ENCODE data around the gene DLG5. TPM values are rescaled to one million over a fixed set of nuclear protein-coding genes. Genes with fewer than 3 reads are reported as not detected.

Gene DLG5
- total RNA-seq, 1 donor from 2014 or later, result 1.1 TPM

DNA sequence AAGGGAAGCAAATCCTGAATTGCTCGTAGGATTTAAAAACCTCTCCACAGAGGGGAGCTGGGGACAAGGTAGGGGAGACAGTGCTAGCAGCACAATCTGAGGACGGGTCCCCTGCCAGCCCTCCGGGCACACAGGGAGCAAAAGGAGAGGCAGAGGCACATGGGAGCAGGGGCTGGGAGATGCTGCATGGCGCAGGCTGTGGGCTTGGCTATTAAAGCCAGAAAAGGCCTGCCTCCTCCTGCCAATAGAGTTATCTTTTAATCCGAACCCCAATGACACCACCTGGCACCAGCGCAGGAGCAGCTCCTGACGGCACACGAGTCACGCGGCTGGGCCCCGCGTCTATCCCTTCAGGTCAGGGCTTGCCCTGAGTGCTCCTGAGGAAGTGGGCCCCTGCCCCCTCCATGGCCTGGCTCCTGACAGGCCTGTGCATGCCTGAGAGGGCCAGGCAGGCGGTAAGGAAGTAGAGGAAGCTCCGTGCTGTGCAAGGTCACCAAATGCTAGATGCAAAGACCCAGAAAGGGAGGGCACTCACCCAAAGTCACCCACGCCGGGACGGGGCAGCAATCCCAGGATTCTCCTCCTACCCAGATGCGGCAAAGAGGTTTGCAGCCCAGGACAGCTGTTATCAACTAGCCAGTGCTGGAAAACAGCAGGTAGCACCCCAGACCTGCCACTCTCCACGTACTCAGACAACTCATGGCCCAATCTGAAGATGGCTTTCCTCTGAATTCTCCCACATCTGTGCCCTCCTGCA lies 28.1 kb downstream of the DLG5 start:
- ChIA-PET POLR2A (no interaction called here), CTCF (no interaction called here)
- Mint-ChIP-seq H3K4me1 (no peaks in the 10 kb centered on the region), H3K36me3 (ENCODE audit: low read depth) (no peaks in the 10 kb centered on the region), H3K9me3 (no peaks in the 10 kb centered on the region), H3K27ac (no peak overlapping the region), H3K27me3 (peaks cover 10% of the 10 kb centered on the region), H3K4me3 (no peak overlapping the region)
- no peak for ATAC-seq (ENCODE audit: low read depth)
- no peak for DNase-seq
- intact Hi-C loops (cut with micrococcal nuclease), result no loop called here
- TF ChIP-seq, protein P1, sequence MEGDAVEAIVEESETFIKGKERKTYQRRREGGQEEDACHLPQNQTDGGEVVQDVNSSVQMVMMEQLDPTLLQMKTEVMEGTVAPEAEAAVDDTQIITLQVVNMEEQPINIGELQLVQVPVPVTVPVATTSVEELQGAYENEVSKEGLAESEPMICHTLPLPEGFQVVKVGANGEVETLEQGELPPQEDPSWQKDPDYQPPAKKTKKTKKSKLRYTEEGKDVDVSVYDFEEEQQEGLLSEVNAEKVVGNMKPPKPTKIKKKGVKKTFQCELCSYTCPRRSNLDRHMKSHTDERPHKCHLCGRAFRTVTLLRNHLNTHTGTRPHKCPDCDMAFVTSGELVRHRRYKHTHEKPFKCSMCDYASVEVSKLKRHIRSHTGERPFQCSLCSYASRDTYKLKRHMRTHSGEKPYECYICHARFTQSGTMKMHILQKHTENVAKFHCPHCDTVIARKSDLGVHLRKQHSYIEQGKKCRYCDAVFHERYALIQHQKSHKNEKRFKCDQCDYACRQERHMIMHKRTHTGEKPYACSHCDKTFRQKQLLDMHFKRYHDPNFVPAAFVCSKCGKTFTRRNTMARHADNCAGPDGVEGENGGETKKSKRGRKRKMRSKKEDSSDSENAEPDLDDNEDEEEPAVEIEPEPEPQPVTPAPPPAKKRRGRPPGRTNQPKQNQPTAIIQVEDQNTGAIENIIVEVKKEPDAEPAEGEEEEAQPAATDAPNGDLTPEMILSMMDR (IDR thresholded peaks at IDR 0.05), result no peak

DNA sequence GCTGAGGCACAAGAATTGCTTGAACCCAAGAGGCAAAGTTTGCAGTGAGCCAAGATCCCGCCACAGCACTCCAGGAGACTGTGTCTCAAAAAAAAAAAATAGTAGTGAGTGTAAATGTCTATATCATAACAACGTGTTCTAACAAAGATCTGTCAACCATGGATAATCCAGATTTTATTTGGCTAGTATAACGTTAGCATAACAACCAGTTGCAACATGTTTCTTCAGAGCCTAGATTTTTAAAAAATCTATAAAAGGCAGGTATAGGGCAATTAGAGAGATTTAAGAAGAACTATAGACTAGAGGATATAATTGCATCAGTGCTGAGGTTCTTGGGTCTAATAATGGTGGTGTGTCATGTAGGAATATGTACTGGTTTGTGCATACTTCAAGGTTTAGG lies 30.5 kb downstream of the DLG5 start:
- Mint-ChIP-seq H3K9me3 (no peaks in the 10 kb centered on the region), H3K27me3 (peaks cover 10% of the 10 kb centered on the region), H3K4me1 (no peaks in the 10 kb centered on the region), H3K4me3 (no peak overlapping the region), H3K36me3 (ENCODE audit: low read depth) (no peaks in the 10 kb centered on the region), H3K27ac (no peak overlapping the region)
- TF ChIP-seq, protein P1 (IDR thresholded peaks at IDR 0.05), result no peak
- ChIA-PET CTCF (no interaction called here), POLR2A (no interaction called here)
- DNase-seq (no peak), ATAC-seq (ENCODE audit: low read depth) (no peak)
- intact Hi-C loops (cut with micrococcal nuclease), result no loop called here

DNA sequence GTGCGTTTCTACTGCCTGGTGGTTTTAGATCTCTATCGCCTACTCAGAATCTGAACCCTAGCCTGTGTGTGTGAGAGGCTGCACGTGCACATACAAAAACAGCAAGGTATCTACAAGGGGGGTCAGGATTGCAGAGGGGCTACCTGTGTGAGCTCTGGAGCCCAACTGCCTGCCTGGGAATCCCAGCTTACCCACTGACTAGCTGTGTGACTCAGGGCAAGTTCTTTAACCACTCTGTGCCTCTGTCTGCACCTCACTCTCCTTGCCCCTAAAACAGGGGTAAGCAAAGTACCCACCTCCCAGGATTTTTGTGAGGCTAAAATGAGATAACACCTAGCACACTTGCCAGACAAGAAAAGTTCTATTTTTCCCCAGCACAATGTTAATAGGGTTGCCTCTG lies 32.5 kb downstream of the DLG5 start:
- peaks cover 6% of the 10 kb centered on the region for H3K27me3 Mint-ChIP-seq
- no peaks in the 10 kb centered on the region for H3K9me3 Mint-ChIP-seq
- ATAC-seq (ENCODE audit: low read depth), result no peak
- ChIA-PET CTCF (no interaction called here), POLR2A (no interaction called here)
- no peaks in the 10 kb centered on the region for H3K36me3 Mint-ChIP-seq (ENCODE audit: low read depth)
- H3K4me3 Mint-ChIP-seq, result no peak overlapping the region
- intact Hi-C loops (cut with micrococcal nuclease), result no loop called here
- H3K27ac Mint-ChIP-seq, result no peak overlapping the region
- no peak for DNase-seq
- TF ChIP-seq, protein P1 (IDR thresholded peaks at IDR 0.05), result no peak
- H3K4me1 Mint-ChIP-seq, result no peaks in the 10 kb centered on the region

DNA sequence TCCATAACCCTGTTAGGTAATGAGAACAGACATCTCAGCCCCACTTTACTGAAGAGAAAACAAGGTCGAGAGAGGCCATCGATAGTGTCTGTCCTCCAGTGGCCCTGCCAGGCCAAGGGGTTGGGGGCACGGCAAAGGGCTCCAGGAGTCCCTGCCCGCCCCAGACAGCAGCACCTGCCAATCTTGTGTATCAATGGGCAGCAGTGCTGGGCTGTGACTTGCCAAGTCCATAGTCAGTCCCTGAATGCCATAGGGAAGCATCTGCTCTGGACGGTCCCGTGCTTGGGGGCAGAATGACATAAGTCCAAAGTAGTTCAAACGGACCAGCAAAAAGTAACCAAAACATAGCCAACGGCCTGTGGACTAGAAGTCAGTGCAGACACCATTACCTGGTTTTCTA lies 33.2 kb downstream of the DLG5 start:
- Mint-ChIP-seq H3K36me3 (ENCODE audit: low read depth) (no peaks in the 10 kb centered on the region), H3K9me3 (no peaks in the 10 kb centered on the region), H3K4me3 (no peak overlapping the region), H3K27me3 (peaks cover 6% of the 10 kb centered on the region), H3K27ac (no peak overlapping the region), H3K4me1 (no peaks in the 10 kb centered on the region)
- CTCF ChIA-PET, result no interaction called here
- TF ChIP-seq, protein P1 (IDR thresholded peaks at IDR 0.05), result no peak
- DNase-seq (no peak), ATAC-seq (ENCODE audit: low read depth) (no peak)
- intact Hi-C loops (cut with micrococcal nuclease), result no loop called here
- POLR2A ChIA-PET, result no interaction called here

DNA sequence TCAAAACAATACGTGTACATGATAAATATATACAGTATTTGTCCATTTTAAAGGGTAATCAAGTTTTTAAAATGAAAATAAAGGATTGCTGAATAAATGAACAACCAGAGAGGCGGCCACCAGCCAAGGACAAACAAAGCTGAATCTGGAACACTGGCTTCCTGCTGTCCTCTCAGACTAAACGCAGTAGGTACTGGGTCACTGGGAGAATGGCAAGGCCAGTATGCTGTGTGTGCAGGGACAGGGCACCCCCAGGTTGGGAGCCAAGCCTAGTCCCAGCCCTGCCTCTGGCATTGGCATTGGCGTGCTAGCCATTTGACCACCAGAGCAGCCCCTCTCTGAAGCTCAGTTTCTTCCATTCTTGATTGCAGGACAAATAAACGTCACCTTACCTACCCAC lies 33.8 kb downstream of the DLG5 start:
- intact Hi-C loops (cut with micrococcal nuclease), result no loop called here
- no peak overlapping the region for H3K27ac Mint-ChIP-seq
- no peaks in the 10 kb centered on the region for H3K9me3 Mint-ChIP-seq
- H3K4me3 Mint-ChIP-seq, result no peak overlapping the region
- H3K36me3 Mint-ChIP-seq (ENCODE audit: low read depth), result no peaks in the 10 kb centered on the region
- DNase-seq (no peak), ATAC-seq (ENCODE audit: low read depth) (no peak)
- POLR2A ChIA-PET, result no interaction called here
- H3K4me1 Mint-ChIP-seq, result no peaks in the 10 kb centered on the region
- CTCF ChIA-PET, result no interaction called here
- TF ChIP-seq, protein P1 (IDR thresholded peaks at IDR 0.05), result no peak
- H3K27me3 Mint-ChIP-seq, result peaks cover 4% of the 10 kb centered on the region

All from activated B cell treated with CpG ODN at 0.5 μM for 24 hours (primary cell).